Measurements from ENCODE around the gene OTOA. TPM values are rescaled to one million over a fixed set of nuclear protein-coding genes. Genes with fewer than 3 reads are reported as not detected.

The OTOA gene
- total and polyA plus RNA-seq, 2 donors (not counting 3 experiments of a cell fraction or from before 2014, with no cell fraction given): 0.22 TPM; not detected in 1

DNA sequence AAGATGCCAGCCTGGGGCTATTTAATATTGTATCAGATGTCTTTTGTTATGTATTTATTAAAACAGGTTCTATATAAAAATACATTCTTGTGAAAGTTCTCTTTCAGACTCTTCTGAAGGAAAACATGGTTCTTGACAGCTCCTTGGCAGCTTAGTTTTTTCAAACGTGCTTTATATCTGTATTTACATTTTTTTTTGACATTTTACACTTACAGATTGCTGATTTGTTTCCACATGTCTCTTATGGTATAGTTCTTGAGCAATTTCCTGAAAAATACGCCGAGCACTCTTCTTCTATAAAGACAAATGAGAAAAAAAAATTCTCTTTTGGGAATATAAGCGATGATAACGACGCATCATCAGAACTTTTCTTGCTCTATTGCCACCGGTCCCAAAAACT lies 20.9 kb upstream of the OTOA start:
- Histone ChIP-seq H3K4me1 (ENCODE audit: control insufficient read depth, extremely low read depth, insufficient read depth, low read length) (peaks cover 21% of the 10 kb centered on the region), H3K9ac (replicated peaks; ENCODE audit: extremely low read depth, insufficient read depth, low read length) (no peak overlapping the region), H3K4me2 (ENCODE audit: insufficient read depth, low read length) (no peak overlapping the region), H3K27ac (ENCODE audit: insufficient read depth, low read depth, low read length) (no peak overlapping the region), H3K79me2 (ENCODE audit: control insufficient read depth, insufficient read depth, low read length) (peaks cover 22% of the 10 kb centered on the region), H3K9me3 (replicated peaks; ENCODE audit: control insufficient read depth, insufficient read depth, low read length) (no peaks in the 10 kb centered on the region), H2AFZ (ENCODE audit: low read depth, low read length) (no peak overlapping the region), H3K27me3 (ENCODE audit: control insufficient read depth in 2 of 2, insufficient read depth in 2 of 2, low read length in 2 of 2) (no peaks in the 10 kb centered on the region), H3K36me3 (ENCODE audit: control insufficient read depth in 2 of 2, extremely low read depth in 1 of 2, insufficient read depth in 2 of 2, low read length in 2 of 2) (no peaks in the 10 kb centered on the region), H3K9me1 (replicated peaks; ENCODE audit: control insufficient read depth, extremely low read depth, insufficient read depth, low read length) (no peaks in the 10 kb centered on the region), H4K20me1 (replicated peaks; ENCODE audit: control insufficient read depth, extremely low read depth, insufficient read depth, low read length) (peaks cover 3% of the 10 kb centered on the region), H3K4me3 (replicated peaks in 1 of 3; ENCODE audit: insufficient read depth in 1 of 3, low read depth in 1 of 3, low read length in 3 of 3) (no peak overlapping the region)
- no peak for DNase-seq (ENCODE audit: low read depth, low spot score)
- no peak for FAIRE-seq
- dilution Hi-C loops (cut with MboI; ENCODE audit: extremely low pct_ligation_motif_present, low sequenced_read_pairs) (no loop called here), intact Hi-C loops (cut with micrococcal nuclease) (loop anchor here (5.0 kb wide), 1 partner anchor 46 kb away; the partner anchor contains the start of gene METTL9)
- ChIA-PET CTCF (interaction anchor here (1.3 to 5.0 kb wide), 2 partner anchors 14 to 59 kb away, joined by 9 to 72 read pairs; no protein-coding TSS in a partner anchor), POLR2A (no interaction called here)
- TF ChIP-seq MYC (IDR thresholded peaks at IDR 0.05; ENCODE audit: low read depth, low read length): no peak
- BruUV-seq (replicated peaks): no TSS peak

GRCh38 chr16:21643785-21644184 lies 20.0 kb upstream of the OTOA start:
- Histone ChIP-seq H3K4me2 (ENCODE audit: insufficient read depth, low read length) (no peak overlapping the region), H3K27me3 (ENCODE audit: control insufficient read depth in 2 of 2, insufficient read depth in 2 of 2, low read length in 2 of 2) (no peaks in the 10 kb centered on the region), H3K9ac (replicated peaks; ENCODE audit: extremely low read depth, insufficient read depth, low read length) (no peak overlapping the region), H2AFZ (ENCODE audit: low read depth, low read length) (no peak overlapping the region), H3K9me3 (replicated peaks; ENCODE audit: control insufficient read depth, insufficient read depth, low read length) (no peaks in the 10 kb centered on the region), H4K20me1 (replicated peaks; ENCODE audit: control insufficient read depth, extremely low read depth, insufficient read depth, low read length) (peaks cover 3% of the 10 kb centered on the region), H3K4me1 (ENCODE audit: control insufficient read depth, extremely low read depth, insufficient read depth, low read length) (peaks cover 13% of the 10 kb centered on the region), H3K27ac (ENCODE audit: insufficient read depth, low read depth, low read length) (no peak overlapping the region), H3K9me1 (replicated peaks; ENCODE audit: control insufficient read depth, extremely low read depth, insufficient read depth, low read length) (no peaks in the 10 kb centered on the region), H3K36me3 (ENCODE audit: control insufficient read depth in 2 of 2, extremely low read depth in 1 of 2, insufficient read depth in 2 of 2, low read length in 2 of 2) (no peaks in the 10 kb centered on the region), H3K4me3 (replicated peaks in 1 of 3; ENCODE audit: insufficient read depth in 1 of 3, low read depth in 1 of 3, low read length in 3 of 3) (no peak overlapping the region), H3K79me2 (ENCODE audit: control insufficient read depth, insufficient read depth, low read length) (peaks cover 22% of the 10 kb centered on the region)
- dilution Hi-C loops (cut with MboI; ENCODE audit: extremely low pct_ligation_motif_present, low sequenced_read_pairs) (no loop called here), intact Hi-C loops (cut with micrococcal nuclease) (loop anchor here (5.0 kb wide), 1 partner anchor 46 kb away; the partner anchor contains the start of gene METTL9)
- no peak for FAIRE-seq
- TF ChIP-seq, protein P1, sequence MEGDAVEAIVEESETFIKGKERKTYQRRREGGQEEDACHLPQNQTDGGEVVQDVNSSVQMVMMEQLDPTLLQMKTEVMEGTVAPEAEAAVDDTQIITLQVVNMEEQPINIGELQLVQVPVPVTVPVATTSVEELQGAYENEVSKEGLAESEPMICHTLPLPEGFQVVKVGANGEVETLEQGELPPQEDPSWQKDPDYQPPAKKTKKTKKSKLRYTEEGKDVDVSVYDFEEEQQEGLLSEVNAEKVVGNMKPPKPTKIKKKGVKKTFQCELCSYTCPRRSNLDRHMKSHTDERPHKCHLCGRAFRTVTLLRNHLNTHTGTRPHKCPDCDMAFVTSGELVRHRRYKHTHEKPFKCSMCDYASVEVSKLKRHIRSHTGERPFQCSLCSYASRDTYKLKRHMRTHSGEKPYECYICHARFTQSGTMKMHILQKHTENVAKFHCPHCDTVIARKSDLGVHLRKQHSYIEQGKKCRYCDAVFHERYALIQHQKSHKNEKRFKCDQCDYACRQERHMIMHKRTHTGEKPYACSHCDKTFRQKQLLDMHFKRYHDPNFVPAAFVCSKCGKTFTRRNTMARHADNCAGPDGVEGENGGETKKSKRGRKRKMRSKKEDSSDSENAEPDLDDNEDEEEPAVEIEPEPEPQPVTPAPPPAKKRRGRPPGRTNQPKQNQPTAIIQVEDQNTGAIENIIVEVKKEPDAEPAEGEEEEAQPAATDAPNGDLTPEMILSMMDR (IDR thresholded peaks at IDR 0.05; ENCODE audit: extremely low read depth in 1 of 2, insufficient read depth in 1 of 2, low read depth in 1 of 2, low read length in 2 of 2): no peak
- TF ChIP-seq GATA2 (IDR thresholded peaks at IDR 0.05; ENCODE audit: insufficient read depth, insufficient read length, low read depth, low read length): no peak
- ChIA-PET CTCF (interaction anchor here (1.3 to 2.2 kb wide), 3 partner anchors 13 to 63 kb away, joined by 3 to 8 read pairs (median 5); no protein-coding TSS in a partner anchor), POLR2A (no interaction called here)
- no TSS peak for BruUV-seq (replicated peaks)
- DNase-seq (ENCODE audit: low read depth, low spot score): no peak

Data from endothelial cell of umbilical vein (primary cell).